ENCODE measurements around the gene EPC2.

GRCh38 chr2:148642112-148642744 lies 2.3 kb upstream of the EPC2 start:
- no peak for TF ChIP-seq YY1 (IDR thresholded peaks at IDR 0.05; ENCODE audit: insufficient read depth, insufficient read length)
- no peak for TF ChIP-seq ZNF274 (IDR thresholded peaks at IDR 0.05; ENCODE audit: low read depth, low read length)
